A549 (cell line): ENCODE results near the gene FSTL4. TPM values are rescaled to one million over a fixed set of nuclear protein-coding genes. Genes with fewer than 3 reads are reported as not detected.

Source experiments
- ATAC-seq, 2 experiments: fragments of 200-7000 bp in 1 of 2; fragments of >200 bp in 1 of 2; cut with Nextera tagmentation in 1 of 2; cut with Tn5 transposase in 1 of 2; 3 replicates each; pipeline versions ENCODE4 v1.8.0 to v1.9.1; 2018 to 2020; ENCODE audit warnings: mild to moderate bottlenecking in 1 of 2, moderate library complexity in 1 of 2
- CTCF ChIA-PET: fragments of 300-600 bp; sonication (Branson Sonifier 250); formaldehyde crosslinking; extraction: SDS; loops from one replicate; lab custom pipeline; 2021; ENCODE audit warnings: antibody characterized with exemption, inconsistent platforms; lab: Yijun Ruan, JAX
- POLR2A ChIA-PET: fragments of 350-600 bp; formaldehyde crosslinking; extraction: SDS; loops from one replicate; lab custom pipeline; 2021; ENCODE audit warnings: antibody characterized with exemption, inconsistent platforms; lab: Yijun Ruan, JAX
- DNase-seq, 2 experiments: peaks; one replicate each; pipeline versions ENCODE4 v3.0.0 to v3.0.0-alpha.2; 2011 to 2016; ENCODE audit warnings: low read depth in 1 of 2, low spot score in 1 of 2
- FAIRE-seq: peaks from 2 replicates; lab custom pipeline; 2011; peaks lifted over from hg19 to GRCh38; lab: Jason Lieb, UNC
- H3K27ac ChIP-seq, 2 experiments: fragments of >200 bp; sonication (Bioruptor Twin); formaldehyde crosslinking; 3 replicates each; pipeline ENCODE4 v1.5.1; 2016 to 2017
- H3K4me1 ChIP-seq: fragments of >200 bp; sonication (Bioruptor Twin); formaldehyde crosslinking; 3 replicates; pipeline ENCODE4 v1.6.1; 2016
- H3K4me2 ChIP-seq: fragments of >200 bp; sonication (Bioruptor Twin); formaldehyde crosslinking; 3 replicates; pipeline ENCODE4 v1.6.1; 2016
- H3K4me3 ChIP-seq: fragments of >200 bp; sonication (Bioruptor Twin); formaldehyde crosslinking; 3 replicates; pipeline ENCODE4 v1.5.1; 2016
- H3K9me3 ChIP-seq: fragments of >200 bp; sonication (Bioruptor Twin); formaldehyde crosslinking; 3 replicates; pipeline ENCODE4 v1.6.1; 2016
- BHLHE40 ChIP-seq: IDR thresholded peaks from 2 replicates; pipeline ENCODE4 v1.6.1; 2012; ENCODE audit warnings: low read depth, low read length, inconsistent platforms
- CBX2 ChIP-seq: fragments of 200-600 bp; sonication (generic); IDR thresholded peaks from 2 replicates; pipeline ENCODE4 v1.6.1; 2016; ENCODE audit warnings: low read depth, mild to moderate bottlenecking, borderline replicate concordance
- CBX8 ChIP-seq: fragments of 200-600 bp; sonication (generic); IDR thresholded peaks from 2 replicates; pipeline ENCODE4 v1.6.1; 2016
- CHD4 ChIP-seq: fragments of 200-600 bp; sonication (generic); IDR thresholded peaks from 2 replicates; pipeline ENCODE4 v1.6.1; 2016; ENCODE audit warnings: antibody characterized with exemption, mild to moderate bottlenecking, borderline replicate concordance
- EHF ChIP-seq: fragments of 250-450 bp; sonication (Bioruptor Pico); IDR thresholded peaks from 2 replicates; pipeline ENCODE4 v1.5.0; 2020; ENCODE audit warnings: mild to moderate bottlenecking
- ESRRA ChIP-seq: fragments of 150-350 bp; IDR thresholded peaks from 2 replicates; pipeline ENCODE4 v1.6.1; 2014; ENCODE audit warnings: mild to moderate bottlenecking, low read length, borderline replicate concordance
- FOSL2 ChIP-seq, 2 experiments: fragments of 450-650 bp in 1 of 2; fragments of >200 bp in 1 of 2; sonication (Bioruptor Twin) in 1 of 2; formaldehyde crosslinking; IDR thresholded peaks; 2 replicates each; pipeline versions ENCODE4 v1.5.0 to v1.6.1; 2016 to 2020; ENCODE audit warnings: mild to moderate bottlenecking in 1 of 2, moderate library complexity in 1 of 2
- FOXS1 ChIP-seq: fragments of 250-450 bp; sonication (Bioruptor Pico); IDR thresholded peaks from 2 replicates; pipeline ENCODE4 v1.5.0; 2020; ENCODE audit warnings: mild to moderate bottlenecking, moderate library complexity
- GATA3 ChIP-seq: IDR thresholded peaks from 2 replicates; pipeline ENCODE4 v1.6.1; 2012; ENCODE audit warnings: borderline replicate concordance
- HEYL ChIP-seq: fragments of 250-450 bp; sonication (Bioruptor Pico); IDR thresholded peaks from 2 replicates; pipeline ENCODE4 v1.8.0; 2021; ENCODE audit warnings: mild to moderate bottlenecking, moderate library complexity
- HOXA7 ChIP-seq: fragments of 250-450 bp; sonication (Bioruptor Pico); IDR thresholded peaks from 2 replicates; pipeline ENCODE4 v1.5.0; 2020; ENCODE audit warnings: mild to moderate bottlenecking, moderate library complexity
- HOXB13 ChIP-seq: fragments of 250-450 bp; sonication (Bioruptor Pico); IDR thresholded peaks from 2 replicates; pipeline ENCODE4 v1.5.0; 2020; ENCODE audit warnings: low read depth, mild to moderate bottlenecking, moderate library complexity
- JUN ChIP-seq, 2 experiments: fragments of >200 bp; sonication (Bioruptor Twin); formaldehyde crosslinking; IDR thresholded peaks; 2 replicates in 1 of 2; 3 replicates in 1 of 2; pipeline ENCODE4 v1.6.1; 2016 to 2017
- JUNB ChIP-seq: fragments of >200 bp; sonication (Bioruptor Twin); formaldehyde crosslinking; IDR thresholded peaks from 2 replicates; pipeline ENCODE4 v1.6.1; 2016
- KDM5A ChIP-seq: fragments of 200-600 bp; sonication (generic); IDR thresholded peaks from 2 replicates; pipeline ENCODE4 v1.6.1; 2016; ENCODE audit warnings: antibody characterized with exemption, mild to moderate bottlenecking
- MAFK ChIP-seq: fragments of 450-650 bp; IDR thresholded peaks from 2 replicates; pipeline ENCODE4 v1.6.1; 2014; ENCODE audit not compliant: partially characterized antibody
- MYC ChIP-seq: IDR thresholded peaks from 2 replicates; pipeline ENCODE4 v1.6.1; 2012; ENCODE audit warnings: mild to moderate bottlenecking, inconsistent platforms, low read length, improper control_type of control experiment, borderline replicate concordance
- NPAS2 ChIP-seq: fragments of 250-450 bp; sonication (Bioruptor Pico); IDR thresholded peaks from 2 replicates; pipeline ENCODE4 v1.8.0; 2022; ENCODE audit warnings: mild to moderate bottlenecking, moderate library complexity, borderline replicate concordance
- POLR2A ChIP-seq: IDR thresholded peaks from 2 replicates; pipeline ENCODE4 v1.6.1; 2012; ENCODE audit warnings: mild to moderate bottlenecking, low read length
- POLR2AphosphoS2 ChIP-seq: conservative IDR thresholded peaks from 2 replicates; pipeline ENCODE4 v1.6.1; 2012; ENCODE audit warnings: low read length, improper control_type of control experiment, inconsistent platforms
- REST ChIP-seq: fragments of 200-600 bp; sonication (generic); IDR thresholded peaks from 2 replicates; pipeline ENCODE4 v1.6.1; 2016; ENCODE audit warnings: antibody characterized with exemption, mild to moderate bottlenecking, moderate library complexity
- RNF2 ChIP-seq: fragments of 200-600 bp; sonication (generic); IDR thresholded peaks from 2 replicates; pipeline ENCODE4 v1.6.1; 2016; ENCODE audit warnings: low read depth, mild to moderate bottlenecking, antibody characterized with exemption, moderate library complexity, borderline replicate concordance
- SMC3 ChIP-seq: fragments of >200 bp; sonication (Bioruptor Twin); formaldehyde crosslinking; IDR thresholded peaks from 3 replicates; pipeline ENCODE4 v1.6.1; 2018; ENCODE audit warnings: inconsistent platforms
- TFCP2L1 ChIP-seq: fragments of 250-450 bp; sonication (Bioruptor Pico); IDR thresholded peaks from 2 replicates; pipeline ENCODE4 v1.5.0; 2021; ENCODE audit warnings: mild to moderate bottlenecking
- TP53 ChIP-seq: fragments of 250-450 bp; sonication (Bioruptor Pico); IDR thresholded peaks from 2 replicates; pipeline ENCODE4 v1.5.0; 2021; ENCODE audit warnings: mild to moderate bottlenecking, moderate library complexity
- ZFP36 ChIP-seq: fragments of 450-650 bp; IDR thresholded peaks from 2 replicates; pipeline ENCODE4 v1.6.1; 2014; ENCODE audit warnings: borderline replicate concordance; ENCODE audit not compliant: partially characterized antibody
- ZNF302 ChIP-seq: fragments of 250-450 bp; sonication (Bioruptor Pico); IDR thresholded peaks from 2 replicates; pipeline ENCODE4 v1.9.0; 2021; ENCODE audit warnings: inconsistent platforms, mild to moderate bottlenecking, moderate library complexity
- WGBS: methylation state at CpG from one replicate; pipeline ENCODE4 v1.1.6; 2017; ENCODE audit errors: missing lambda C conversion rate; 5-methylcytosine and 5-hydroxymethylcytosine counted together
- polyA plus RNA-seq, 4 experiments: library from polyadenylated mRNA; depleted of rRNA in 3 of 4; stranded (reverse); fragments of >200 nt; fragmentation: RNase III in 1 of 4; extraction: RNeasy Plus Mini Kit Qiagen cat#74134 plus additional on column Dnase treatment in 1 of 4; gene quantifications; 2 replicates in 3 of 4; 3 replicates in 1 of 4; pipeline ENCODE4 v1.2.3, GENCODE V29; 2011 to 2017

FSTL4 gene
- polyA plus RNA-seq, 2 of the 4 experiments (the other 2 are of a cell fraction): 1.6 to 1.8 TPM

GRCh38 chr5:133487093-133487492 is 125.2 kb downstream of the FSTL4 start:
- POLR2A ChIA-PET: no interaction called here
- DNase-seq: no peak
- no peak overlapping the region for H3K4me3 ChIP-seq
- ATAC-seq: no peak
- CTCF ChIA-PET: interaction anchor here (0.8 to 1.6 kb wide), 4 partner anchors 10 to 382 kb away, joined by 3 to 6 read pairs (median 3); no protein-coding TSS in a partner anchor
- TF ChIP-seq SMC3 (no peak), ZFP36 (no peak), ESRRA (no peak), CBX8 (no peak), FOXS1 (no peak), EHF (CRISPR knock-in tag) (no peak), TP53 (CRISPR knock-in tag) (no peak), POLR2A (no peak), JUNB (no peak), BHLHE40 (no peak), POLR2AphosphoS2 (no peak)
- no peak for FAIRE-seq
- 11% methylated on average over 2 of the region's 4 CpGs for WGBS
- no peaks in the 10 kb centered on the region for H3K4me1 ChIP-seq
- H3K27ac ChIP-seq: no peak overlapping the region
- peaks cover 7% of the 10 kb centered on the region; the same call in 1 of the 3 replicates for H3K9me3 ChIP-seq
- no peak overlapping the region for H3K4me2 ChIP-seq

DNA sequence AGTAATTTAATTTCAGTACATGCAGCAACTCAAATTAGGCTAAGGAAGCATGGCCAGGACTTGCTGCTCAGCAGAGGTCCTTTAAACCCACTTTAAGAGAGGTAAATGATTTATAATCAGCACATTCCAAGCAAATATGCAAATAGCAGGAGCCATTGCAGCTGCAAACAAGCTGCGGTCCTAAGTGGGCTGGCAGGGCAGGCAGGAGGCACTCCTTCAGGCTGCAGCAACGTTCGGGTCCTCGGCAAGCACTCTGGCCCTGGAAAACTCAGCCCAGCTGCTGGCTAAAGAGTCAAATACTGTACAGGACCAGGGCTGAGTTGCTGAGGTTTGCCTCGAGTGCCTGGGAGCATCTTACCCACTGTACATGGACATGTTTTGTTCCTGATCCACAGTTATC is 126.9 kb downstream of the FSTL4 start:
- no peak for ATAC-seq
- Histone ChIP-seq H3K4me2 (no peak overlapping the region), H3K4me3 (no peak overlapping the region), H3K27ac (no peak overlapping the region), H3K4me1 (no peaks in the 10 kb centered on the region), H3K9me3 (peaks cover 5% of the 10 kb centered on the region; the same call in 1 of the 3 replicates)
- FAIRE-seq: no peak
- ChIA-PET POLR2A (no interaction called here), CTCF (interaction anchor here (0.8 kb wide), 1 partner anchor 217 kb away, joined by 3 read pairs; no protein-coding TSS in a partner anchor)
- no peak for TF ChIP-seq HOXA7 (CRISPR knock-in tag)
- TF ChIP-seq RNF2: no peak
- TF ChIP-seq CBX8: no peak
- TF ChIP-seq ESRRA: no peak
- no peak for TF ChIP-seq MYC
- no peak for TF ChIP-seq CBX2
- no peak for TF ChIP-seq MAFK
- TF ChIP-seq TFCP2L1 (CRISPR knock-in tag): no peak
- TF ChIP-seq REST: no peak
- TF ChIP-seq JUN (IDR thresholded peaks at IDR 0.05): no peak
- TF ChIP-seq FOSL2 (IDR thresholded peaks at IDR 0.05): no peak
- TF ChIP-seq FOSL2 (CRISPR knock-in tag; IDR thresholded peaks at IDR 0.05): no peak
- no peak for DNase-seq
- 40% methylated on average over 5 of the region's 5 CpGs for WGBS

DNA sequence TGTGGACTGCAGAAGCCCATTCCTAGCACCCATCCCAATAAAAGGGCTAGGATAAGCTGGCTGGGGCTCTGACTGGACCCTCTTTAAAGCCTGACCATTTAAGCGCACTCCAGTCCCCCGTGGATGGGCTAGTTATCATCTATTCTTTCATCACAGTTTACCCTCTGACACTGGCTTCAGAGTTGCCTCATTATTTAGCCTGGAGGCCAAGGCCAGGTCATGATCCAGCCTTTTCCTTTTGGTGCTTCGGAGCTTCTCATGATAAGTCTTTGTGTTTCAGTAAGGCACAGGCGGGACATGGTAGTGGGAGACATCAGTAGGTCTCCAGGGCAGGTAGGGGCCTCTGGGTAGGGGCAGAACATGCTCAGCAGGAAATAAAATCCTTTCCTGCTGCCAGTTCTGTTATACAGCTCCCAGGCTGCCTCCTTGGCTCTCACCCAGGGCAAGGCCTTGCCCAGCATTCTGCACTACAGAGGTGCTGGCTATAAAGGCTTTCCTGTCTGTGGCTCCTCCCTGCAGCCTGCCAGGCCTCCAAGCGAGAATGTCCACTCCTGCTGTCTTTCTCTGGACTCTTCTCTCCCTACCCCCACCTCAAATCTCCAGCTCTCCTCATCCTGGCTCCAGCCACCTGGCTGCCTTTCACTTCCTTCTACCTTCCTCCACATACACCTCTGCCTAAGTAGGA is 128.8 kb downstream of the FSTL4 start:
- CTCF ChIA-PET: no interaction called here

More for the DNA sequence above, 128.8 kb downstream of the FSTL4 start:
- Histone ChIP-seq H3K27ac (no peak overlapping the region), H3K9me3 (no peaks in the 10 kb centered on the region)
- 69% methylated on average over 5 of the region's 5 CpGs for WGBS
- TF ChIP-seq HOXB13 (CRISPR knock-in tag): no peak
- TF ChIP-seq HEYL (CRISPR knock-in tag): no peak
- no peak for TF ChIP-seq TFCP2L1 (CRISPR knock-in tag)
- TF ChIP-seq ZNF302 (CRISPR knock-in tag): no peak
- no peak for TF ChIP-seq NPAS2 (CRISPR knock-in tag)
- no peak for TF ChIP-seq KDM5A
- TF ChIP-seq CHD4: no peak
- TF ChIP-seq GATA3: no peak
- TF ChIP-seq JUNB: no peak
- TF ChIP-seq EHF (CRISPR knock-in tag): no peak
- TF ChIP-seq, all 56 proteins: peak for 0
- ATAC-seq (no peak), FAIRE-seq (no peak), DNase-seq (no peak)
- Histone ChIP-seq H3K4me1 (no peaks in the 10 kb centered on the region), H3K4me2 (no peak overlapping the region), H3K4me3 (no peak overlapping the region)
- POLR2A ChIA-PET: no interaction called here
